Measurements from ENCODE around the gene NMNAT2.

DNA sequence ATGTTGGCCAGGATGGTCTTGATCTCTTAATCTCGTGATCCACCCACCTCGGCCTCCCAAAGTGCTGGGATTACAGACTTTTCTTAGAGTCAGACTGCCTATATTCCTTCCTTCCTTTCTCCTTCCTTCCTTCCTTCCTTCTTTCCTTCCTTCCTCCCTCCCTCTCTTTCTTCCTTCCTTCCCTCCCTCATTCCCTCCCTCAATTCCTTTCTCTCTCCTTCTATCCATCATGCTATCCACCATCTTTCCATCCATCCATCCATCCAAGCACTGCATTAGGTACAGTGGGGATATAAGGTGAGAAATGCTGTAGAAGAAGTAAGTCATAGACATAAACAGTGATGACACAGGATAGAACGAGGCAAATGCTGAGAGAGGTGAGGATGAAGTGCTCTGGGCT is 218.9 kb downstream of the NMNAT2 start:
- no peak for TF ChIP-seq POLR2A (IDR thresholded peaks at IDR 0.05)
- TF ChIP-seq, protein P1, sequence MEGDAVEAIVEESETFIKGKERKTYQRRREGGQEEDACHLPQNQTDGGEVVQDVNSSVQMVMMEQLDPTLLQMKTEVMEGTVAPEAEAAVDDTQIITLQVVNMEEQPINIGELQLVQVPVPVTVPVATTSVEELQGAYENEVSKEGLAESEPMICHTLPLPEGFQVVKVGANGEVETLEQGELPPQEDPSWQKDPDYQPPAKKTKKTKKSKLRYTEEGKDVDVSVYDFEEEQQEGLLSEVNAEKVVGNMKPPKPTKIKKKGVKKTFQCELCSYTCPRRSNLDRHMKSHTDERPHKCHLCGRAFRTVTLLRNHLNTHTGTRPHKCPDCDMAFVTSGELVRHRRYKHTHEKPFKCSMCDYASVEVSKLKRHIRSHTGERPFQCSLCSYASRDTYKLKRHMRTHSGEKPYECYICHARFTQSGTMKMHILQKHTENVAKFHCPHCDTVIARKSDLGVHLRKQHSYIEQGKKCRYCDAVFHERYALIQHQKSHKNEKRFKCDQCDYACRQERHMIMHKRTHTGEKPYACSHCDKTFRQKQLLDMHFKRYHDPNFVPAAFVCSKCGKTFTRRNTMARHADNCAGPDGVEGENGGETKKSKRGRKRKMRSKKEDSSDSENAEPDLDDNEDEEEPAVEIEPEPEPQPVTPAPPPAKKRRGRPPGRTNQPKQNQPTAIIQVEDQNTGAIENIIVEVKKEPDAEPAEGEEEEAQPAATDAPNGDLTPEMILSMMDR (IDR thresholded peaks at IDR 0.05), result no peak
- TF ChIP-seq EP300 (IDR thresholded peaks at IDR 0.05), result no peak
